Measurements from ENCODE around the gene RND2. TPM values are rescaled to one million over a fixed set of nuclear protein-coding genes. Genes with fewer than 3 reads are reported as not detected.

Gene RND2
- total and polyA plus RNA-seq, 2 of the 13 experiments (the other 11 are each of a cell fraction or from before 2014, with no cell fraction given): 0.05 to 0.11 TPM

DNA sequence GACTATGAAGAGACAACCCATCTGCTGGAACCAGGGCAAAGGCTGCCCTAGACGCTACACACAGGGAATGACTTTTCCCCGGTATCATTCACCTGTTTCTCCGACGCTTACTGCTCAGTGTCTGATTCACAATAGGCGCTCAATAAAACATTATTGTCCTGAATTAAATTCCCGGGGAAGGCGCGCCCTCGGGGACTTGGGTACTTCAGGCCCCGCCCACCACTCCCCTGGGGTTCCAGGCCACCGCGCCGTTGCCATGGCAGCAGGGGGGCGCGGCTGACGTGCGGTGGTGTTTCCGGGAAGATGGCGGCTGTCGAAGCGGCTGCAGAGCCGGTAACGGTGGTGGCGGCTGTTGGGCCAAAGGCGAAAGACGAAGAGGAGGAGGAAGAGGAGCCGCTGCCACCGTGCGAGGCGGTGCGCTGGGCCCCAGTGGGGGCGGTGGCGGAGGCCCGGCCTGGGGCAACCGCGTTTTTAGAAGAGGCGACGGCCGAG, 44.7 kb upstream of the RND2 start, which contains the start of gene RUNDC1 (continued):
- TF ChIP-seq, protein P1, sequence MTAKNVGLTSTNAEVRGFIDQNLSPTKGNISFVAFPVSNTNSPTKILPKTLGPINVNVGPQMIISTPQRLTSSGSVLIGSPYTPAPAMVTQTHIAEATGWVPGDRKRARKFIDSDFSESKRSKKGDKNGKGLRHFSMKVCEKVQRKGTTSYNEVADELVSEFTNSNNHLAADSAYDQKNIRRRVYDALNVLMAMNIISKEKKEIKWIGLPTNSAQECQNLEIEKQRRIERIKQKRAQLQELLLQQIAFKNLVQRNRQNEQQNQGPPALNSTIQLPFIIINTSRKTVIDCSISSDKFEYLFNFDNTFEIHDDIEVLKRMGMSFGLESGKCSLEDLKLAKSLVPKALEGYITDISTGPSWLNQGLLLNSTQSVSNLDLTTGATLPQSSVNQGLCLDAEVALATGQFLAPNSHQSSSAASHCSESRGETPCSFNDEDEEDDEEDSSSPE (CRISPR knock-in tag; IDR thresholded peaks at IDR 0.05): peak; percentile 39
- TF ChIP-seq, protein P2, sequence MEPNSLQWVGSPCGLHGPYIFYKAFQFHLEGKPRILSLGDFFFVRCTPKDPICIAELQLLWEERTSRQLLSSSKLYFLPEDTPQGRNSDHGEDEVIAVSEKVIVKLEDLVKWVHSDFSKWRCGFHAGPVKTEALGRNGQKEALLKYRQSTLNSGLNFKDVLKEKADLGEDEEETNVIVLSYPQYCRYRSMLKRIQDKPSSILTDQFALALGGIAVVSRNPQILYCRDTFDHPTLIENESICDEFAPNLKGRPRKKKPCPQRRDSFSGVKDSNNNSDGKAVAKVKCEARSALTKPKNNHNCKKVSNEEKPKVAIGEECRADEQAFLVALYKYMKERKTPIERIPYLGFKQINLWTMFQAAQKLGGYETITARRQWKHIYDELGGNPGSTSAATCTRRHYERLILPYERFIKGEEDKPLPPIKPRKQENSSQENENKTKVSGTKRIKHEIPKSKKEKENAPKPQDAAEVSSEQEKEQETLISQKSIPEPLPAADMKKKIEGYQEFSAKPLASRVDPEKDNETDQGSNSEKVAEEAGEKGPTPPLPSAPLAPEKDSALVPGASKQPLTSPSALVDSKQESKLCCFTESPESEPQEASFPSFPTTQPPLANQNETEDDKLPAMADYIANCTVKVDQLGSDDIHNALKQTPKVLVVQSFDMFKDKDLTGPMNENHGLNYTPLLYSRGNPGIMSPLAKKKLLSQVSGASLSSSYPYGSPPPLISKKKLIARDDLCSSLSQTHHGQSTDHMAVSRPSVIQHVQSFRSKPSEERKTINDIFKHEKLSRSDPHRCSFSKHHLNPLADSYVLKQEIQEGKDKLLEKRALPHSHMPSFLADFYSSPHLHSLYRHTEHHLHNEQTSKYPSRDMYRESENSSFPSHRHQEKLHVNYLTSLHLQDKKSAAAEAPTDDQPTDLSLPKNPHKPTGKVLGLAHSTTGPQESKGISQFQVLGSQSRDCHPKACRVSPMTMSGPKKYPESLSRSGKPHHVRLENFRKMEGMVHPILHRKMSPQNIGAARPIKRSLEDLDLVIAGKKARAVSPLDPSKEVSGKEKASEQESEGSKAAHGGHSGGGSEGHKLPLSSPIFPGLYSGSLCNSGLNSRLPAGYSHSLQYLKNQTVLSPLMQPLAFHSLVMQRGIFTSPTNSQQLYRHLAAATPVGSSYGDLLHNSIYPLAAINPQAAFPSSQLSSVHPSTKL (CRISPR knock-in tag; IDR thresholded peaks at IDR 0.05): 0 out of 2 replicates have a peak, but pooled peaks have one; percentile 6
- TF ChIP-seq KAT7 (CRISPR knock-in tag; IDR thresholded peaks at IDR 0.05; ENCODE audit: borderline replicate concordance) (peak; percentile 56), POLR2G (IDR thresholded peaks at IDR 0.05; ENCODE audit: low read depth, low read length) (peak; percentile 84), LCORL (IDR thresholded peaks at IDR 0.05) (no peak), LCORL (CRISPR knock-in tag; IDR thresholded peaks at IDR 0.05) (no peak; the same call in 1 of the 2 replicates), SUZ12 (IDR thresholded peaks at IDR 0.05; ENCODE audit: low read depth, low read length) (no peak)
- TF ChIP-seq, protein P3, sequence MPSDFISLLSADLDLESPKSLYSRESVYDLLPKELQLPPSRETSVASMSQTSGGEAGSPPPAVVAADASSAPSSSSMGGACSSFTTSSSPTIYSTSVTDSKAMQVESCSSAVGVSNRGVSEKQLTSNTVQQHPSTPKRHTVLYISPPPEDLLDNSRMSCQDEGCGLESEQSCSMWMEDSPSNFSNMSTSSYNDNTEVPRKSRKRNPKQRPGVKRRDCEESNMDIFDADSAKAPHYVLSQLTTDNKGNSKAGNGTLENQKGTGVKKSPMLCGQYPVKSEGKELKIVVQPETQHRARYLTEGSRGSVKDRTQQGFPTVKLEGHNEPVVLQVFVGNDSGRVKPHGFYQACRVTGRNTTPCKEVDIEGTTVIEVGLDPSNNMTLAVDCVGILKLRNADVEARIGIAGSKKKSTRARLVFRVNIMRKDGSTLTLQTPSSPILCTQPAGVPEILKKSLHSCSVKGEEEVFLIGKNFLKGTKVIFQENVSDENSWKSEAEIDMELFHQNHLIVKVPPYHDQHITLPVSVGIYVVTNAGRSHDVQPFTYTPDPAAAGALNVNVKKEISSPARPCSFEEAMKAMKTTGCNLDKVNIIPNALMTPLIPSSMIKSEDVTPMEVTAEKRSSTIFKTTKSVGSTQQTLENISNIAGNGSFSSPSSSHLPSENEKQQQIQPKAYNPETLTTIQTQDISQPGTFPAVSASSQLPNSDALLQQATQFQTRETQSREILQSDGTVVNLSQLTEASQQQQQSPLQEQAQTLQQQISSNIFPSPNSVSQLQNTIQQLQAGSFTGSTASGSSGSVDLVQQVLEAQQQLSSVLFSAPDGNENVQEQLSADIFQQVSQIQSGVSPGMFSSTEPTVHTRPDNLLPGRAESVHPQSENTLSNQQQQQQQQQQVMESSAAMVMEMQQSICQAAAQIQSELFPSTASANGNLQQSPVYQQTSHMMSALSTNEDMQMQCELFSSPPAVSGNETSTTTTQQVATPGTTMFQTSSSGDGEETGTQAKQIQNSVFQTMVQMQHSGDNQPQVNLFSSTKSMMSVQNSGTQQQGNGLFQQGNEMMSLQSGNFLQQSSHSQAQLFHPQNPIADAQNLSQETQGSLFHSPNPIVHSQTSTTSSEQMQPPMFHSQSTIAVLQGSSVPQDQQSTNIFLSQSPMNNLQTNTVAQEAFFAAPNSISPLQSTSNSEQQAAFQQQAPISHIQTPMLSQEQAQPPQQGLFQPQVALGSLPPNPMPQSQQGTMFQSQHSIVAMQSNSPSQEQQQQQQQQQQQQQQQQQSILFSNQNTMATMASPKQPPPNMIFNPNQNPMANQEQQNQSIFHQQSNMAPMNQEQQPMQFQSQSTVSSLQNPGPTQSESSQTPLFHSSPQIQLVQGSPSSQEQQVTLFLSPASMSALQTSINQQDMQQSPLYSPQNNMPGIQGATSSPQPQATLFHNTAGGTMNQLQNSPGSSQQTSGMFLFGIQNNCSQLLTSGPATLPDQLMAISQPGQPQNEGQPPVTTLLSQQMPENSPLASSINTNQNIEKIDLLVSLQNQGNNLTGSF (CRISPR knock-in tag; IDR thresholded peaks at IDR 0.05): peak; percentile 0; the same call in 1 of the 2 replicates
- TF ChIP-seq, protein P4, sequence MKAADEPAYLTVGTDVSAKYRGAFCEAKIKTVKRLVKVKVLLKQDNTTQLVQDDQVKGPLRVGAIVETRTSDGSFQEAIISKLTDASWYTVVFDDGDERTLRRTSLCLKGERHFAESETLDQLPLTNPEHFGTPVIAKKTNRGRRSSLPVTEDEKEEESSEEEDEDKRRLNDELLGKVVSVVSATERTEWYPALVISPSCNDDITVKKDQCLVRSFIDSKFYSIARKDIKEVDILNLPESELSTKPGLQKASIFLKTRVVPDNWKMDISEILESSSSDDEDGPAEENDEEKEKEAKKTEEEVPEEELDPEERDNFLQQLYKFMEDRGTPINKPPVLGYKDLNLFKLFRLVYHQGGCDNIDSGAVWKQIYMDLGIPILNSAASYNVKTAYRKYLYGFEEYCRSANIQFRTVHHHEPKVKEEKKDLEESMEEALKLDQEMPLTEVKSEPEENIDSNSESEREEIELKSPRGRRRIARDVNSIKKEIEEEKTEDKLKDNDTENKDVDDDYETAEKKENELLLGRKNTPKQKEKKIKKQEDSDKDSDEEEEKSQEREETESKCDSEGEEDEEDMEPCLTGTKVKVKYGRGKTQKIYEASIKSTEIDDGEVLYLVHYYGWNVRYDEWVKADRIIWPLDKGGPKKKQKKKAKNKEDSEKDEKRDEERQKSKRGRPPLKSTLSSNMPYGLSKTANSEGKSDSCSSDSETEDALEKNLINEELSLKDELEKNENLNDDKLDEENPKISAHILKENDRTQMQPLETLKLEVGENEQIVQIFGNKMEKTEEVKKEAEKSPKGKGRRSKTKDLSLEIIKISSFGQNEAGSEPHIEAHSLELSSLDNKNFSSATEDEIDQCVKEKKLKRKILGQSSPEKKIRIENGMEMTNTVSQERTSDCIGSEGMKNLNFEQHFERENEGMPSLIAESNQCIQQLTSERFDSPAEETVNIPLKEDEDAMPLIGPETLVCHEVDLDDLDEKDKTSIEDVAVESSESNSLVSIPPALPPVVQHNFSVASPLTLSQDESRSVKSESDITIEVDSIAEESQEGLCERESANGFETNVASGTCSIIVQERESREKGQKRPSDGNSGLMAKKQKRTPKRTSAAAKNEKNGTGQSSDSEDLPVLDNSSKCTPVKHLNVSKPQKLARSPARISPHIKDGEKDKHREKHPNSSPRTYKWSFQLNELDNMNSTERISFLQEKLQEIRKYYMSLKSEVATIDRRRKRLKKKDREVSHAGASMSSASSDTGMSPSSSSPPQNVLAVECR (CRISPR knock-in tag; IDR thresholded peaks at IDR 0.05; ENCODE audit: borderline replicate concordance): peak; percentile 99
- TF ChIP-seq, protein P5, sequence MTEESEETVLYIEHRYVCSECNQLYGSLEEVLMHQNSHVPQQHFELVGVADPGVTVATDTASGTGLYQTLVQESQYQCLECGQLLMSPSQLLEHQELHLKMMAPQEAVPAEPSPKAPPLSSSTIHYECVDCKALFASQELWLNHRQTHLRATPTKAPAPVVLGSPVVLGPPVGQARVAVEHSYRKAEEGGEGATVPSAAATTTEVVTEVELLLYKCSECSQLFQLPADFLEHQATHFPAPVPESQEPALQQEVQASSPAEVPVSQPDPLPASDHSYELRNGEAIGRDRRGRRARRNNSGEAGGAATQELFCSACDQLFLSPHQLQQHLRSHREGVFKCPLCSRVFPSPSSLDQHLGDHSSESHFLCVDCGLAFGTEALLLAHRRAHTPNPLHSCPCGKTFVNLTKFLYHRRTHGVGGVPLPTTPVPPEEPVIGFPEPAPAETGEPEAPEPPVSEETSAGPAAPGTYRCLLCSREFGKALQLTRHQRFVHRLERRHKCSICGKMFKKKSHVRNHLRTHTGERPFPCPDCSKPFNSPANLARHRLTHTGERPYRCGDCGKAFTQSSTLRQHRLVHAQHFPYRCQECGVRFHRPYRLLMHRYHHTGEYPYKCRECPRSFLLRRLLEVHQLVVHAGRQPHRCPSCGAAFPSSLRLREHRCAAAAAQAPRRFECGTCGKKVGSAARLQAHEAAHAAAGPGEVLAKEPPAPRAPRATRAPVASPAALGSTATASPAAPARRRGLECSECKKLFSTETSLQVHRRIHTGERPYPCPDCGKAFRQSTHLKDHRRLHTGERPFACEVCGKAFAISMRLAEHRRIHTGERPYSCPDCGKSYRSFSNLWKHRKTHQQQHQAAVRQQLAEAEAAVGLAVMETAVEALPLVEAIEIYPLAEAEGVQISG (CRISPR knock-in tag; IDR thresholded peaks at IDR 0.05): peak; percentile 38

All from HepG2 (cell line).